Ishikawa (cell line): Measurements from ENCODE around the gene KBTBD8.

Experiments
- CEBPB ChIP-seq: IDR thresholded peaks from 2 replicates; pipeline ENCODE4 v1.6.1; 2012
- CREB1 ChIP-seq: IDR thresholded peaks from 2 replicates; pipeline ENCODE4 v1.6.1; 2012; ENCODE audit warnings: low read depth
- EGR1 ChIP-seq: IDR thresholded peaks from 2 replicates; pipeline ENCODE4 v1.6.1; 2012
- EP300 ChIP-seq: IDR thresholded peaks from 2 replicates; pipeline ENCODE4 v1.6.1; 2012; ENCODE audit warnings: borderline replicate concordance
- FOXM1 ChIP-seq: IDR thresholded peaks from 2 replicates; pipeline ENCODE4 v1.6.1; 2012; ENCODE audit warnings: low read depth, borderline replicate concordance
- MAX ChIP-seq: IDR thresholded peaks from 2 replicates; pipeline ENCODE4 v1.6.1; 2012
- NFIC ChIP-seq: IDR thresholded peaks from 2 replicates; pipeline ENCODE4 v1.6.1; 2012
- RAD21 ChIP-seq: IDR thresholded peaks from 2 replicates; pipeline ENCODE4 v1.6.1; 2012; ENCODE audit warnings: low read depth
- REST ChIP-seq: IDR thresholded peaks from 2 replicates; pipeline ENCODE4 v1.6.1; 2012; ENCODE audit warnings: low read depth, mild to moderate bottlenecking
- TAF1 ChIP-seq: IDR thresholded peaks from 2 replicates; pipeline ENCODE4 v1.6.1; 2012; ENCODE audit warnings: low read depth, mild to moderate bottlenecking
- TCF12 ChIP-seq: IDR thresholded peaks from 2 replicates; pipeline ENCODE4 v1.6.1; 2012; ENCODE audit warnings: low read depth
- TEAD4 ChIP-seq: IDR thresholded peaks from 2 replicates; pipeline ENCODE4 v1.6.1; 2012
- YY1 ChIP-seq: IDR thresholded peaks from 2 replicates; pipeline ENCODE4 v1.6.1; 2012; ENCODE audit warnings: low read depth
- ZBTB7A ChIP-seq: IDR thresholded peaks from 2 replicates; pipeline ENCODE4 v1.6.1; 2012; ENCODE audit warnings: low read depth
- TF ChIP-seq, protein P1 (sequence below): IDR thresholded peaks from 2 replicates; pipeline ENCODE4 v1.6.1; 2012

Gene KBTBD8

DNA sequence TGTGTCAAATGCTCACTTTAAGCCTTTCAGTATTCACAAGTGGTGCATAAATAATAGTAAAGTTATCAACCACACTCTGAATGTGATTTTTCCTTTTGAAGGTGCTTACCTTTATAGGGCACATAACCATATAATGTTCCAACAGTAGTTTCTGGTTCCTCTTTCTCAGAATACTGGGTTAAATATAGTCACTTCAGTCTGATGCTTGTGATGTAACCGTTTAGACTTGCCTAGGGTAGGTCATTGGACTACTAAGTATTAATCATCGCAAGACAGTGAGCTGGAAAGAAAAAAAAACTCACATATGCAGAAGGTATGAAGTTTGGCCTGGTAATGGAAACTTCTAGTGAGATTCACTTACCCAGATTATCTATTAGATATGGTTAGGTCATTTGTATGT is 1.9 kb downstream of the KBTBD8 start:
- TF ChIP-seq, protein P1, sequence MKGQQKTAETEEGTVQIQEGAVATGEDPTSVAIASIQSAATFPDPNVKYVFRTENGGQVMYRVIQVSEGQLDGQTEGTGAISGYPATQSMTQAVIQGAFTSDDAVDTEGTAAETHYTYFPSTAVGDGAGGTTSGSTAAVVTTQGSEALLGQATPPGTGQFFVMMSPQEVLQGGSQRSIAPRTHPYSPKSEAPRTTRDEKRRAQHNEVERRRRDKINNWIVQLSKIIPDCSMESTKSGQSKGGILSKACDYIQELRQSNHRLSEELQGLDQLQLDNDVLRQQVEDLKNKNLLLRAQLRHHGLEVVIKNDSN, result no peak
- TF ChIP-seq MAX (no peak), EGR1 (no peak), CREB1 (no peak), ZBTB7A (no peak), TAF1 (no peak), TCF12 (no peak), REST (no peak), RAD21 (no peak), CEBPB (no peak), FOXM1 (no peak), EP300 (no peak), YY1 (no peak), NFIC (no peak), TEAD4 (no peak)

DNA sequence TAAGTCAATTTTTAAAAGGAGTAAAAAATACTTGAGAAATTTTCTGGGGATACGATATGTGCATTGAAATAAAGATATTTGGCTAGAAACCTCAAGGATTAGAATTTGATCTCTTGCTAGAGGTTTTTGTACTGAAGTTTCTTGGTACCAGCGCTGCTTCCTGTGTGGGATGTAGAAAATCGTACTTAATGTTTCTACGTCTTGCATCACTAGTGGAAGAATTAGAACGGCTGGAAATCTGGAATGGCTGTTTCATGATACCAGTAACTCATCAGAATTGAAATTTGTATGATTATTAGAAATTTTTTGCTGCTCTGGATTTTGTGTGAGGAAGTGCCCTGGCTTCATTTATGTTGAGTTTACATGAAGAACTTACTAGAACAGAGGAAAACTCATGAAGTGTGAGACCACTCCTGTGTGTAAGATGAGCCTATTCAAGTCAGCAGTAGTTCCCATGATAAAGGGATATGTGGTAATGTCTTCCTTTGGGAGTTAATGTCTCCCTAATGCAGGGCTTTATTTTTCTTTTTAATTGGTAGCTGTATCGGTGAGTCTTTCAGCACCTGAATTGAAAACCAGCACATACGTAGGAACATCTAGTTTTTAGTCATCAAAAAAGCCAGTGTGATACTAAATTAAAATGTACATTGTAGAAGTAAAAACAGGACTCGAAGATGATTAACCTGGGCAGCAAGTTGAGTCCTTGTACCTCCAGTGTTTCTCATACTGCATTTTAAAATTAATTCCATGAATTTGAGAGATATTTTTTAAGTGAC is 3.2 kb downstream of the KBTBD8 start:
- TF ChIP-seq TAF1 (no peak), MAX (no peak), YY1 (no peak), TCF12 (no peak), FOXM1 (no peak), EP300 (no peak), TEAD4 (no peak), REST (no peak), RAD21 (no peak), EGR1 (no peak), CREB1 (no peak), NFIC (no peak), ZBTB7A (no peak), CEBPB (no peak)
- TF ChIP-seq, protein P1, result no peak

DNA sequence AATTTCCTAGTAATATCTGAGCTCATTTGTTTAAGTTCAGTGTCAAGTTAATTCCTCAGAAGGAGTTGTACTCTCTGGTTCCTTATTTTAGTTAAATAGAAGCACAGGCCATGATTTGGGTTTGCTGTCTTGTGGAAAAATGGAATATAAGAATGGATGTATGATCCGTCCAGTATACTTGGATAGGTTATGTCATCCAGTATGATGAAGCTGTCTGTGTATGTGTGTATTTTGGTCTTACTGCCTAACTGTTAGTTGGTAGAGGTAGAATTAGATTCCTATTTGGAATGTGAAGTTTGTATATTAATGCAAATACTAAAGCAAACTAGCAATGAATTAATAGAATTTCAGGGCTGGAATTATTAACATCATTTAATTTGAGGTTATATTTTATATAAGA is 7.9 kb downstream of the KBTBD8 start:
- TF ChIP-seq EP300, result no peak
- TF ChIP-seq REST, result no peak
- no peak for TF ChIP-seq YY1

DNA sequence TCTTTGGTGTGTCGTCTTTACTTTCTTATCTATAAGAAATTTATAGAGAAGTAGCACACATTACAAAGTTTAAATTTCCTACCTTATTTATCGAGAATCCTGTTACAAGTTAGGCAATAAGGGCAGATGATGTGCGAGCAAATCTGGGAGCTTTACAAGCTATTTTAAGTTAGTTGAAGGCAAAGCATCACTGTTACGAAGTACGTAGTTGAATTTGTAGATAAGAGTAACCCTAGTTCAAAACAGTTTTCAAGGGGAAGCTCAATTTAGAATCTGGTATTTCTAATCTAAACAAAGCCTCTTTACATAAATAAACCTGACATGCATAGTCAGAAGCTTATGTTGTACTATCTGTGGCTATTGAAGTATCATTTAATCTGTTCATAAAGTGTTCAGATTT is 8.4 kb downstream of the KBTBD8 start:
- TF ChIP-seq TAF1 (no peak), NFIC (no peak), TEAD4 (no peak), TCF12 (no peak), CEBPB (no peak), RAD21 (no peak), EP300 (no peak), ZBTB7A (no peak), FOXM1 (no peak), REST (no peak), CREB1 (no peak), EGR1 (no peak), YY1 (no peak), MAX (no peak)
- TF ChIP-seq, protein P1, result no peak
